ENCODE measurements around the gene DLG2.
"Not testable (repeated sequence)": the region's sequence is repeated elsewhere in the genome, so short reads cannot be mapped to it uniquely, and the experiment has no call there.

Gene DLG2

DNA sequence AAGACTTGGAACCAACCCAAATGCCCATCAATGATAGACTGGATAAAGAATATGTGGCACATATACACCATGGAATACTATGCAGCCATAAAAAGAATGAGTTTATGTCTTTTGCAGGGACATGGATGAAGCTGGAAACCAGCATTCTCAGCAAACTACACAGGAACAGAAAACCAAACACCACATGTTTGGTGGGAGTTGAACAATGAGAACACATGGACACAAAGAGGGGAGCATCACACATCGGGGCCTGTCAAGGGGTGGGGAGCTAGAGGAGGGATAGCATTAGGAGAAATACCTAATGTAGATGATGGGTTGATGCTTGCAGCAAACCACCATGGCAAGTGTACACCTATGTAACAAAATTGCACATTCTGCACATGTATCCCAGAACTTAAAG, 397.4 kb downstream of the DLG2 start:
- not testable (repeated sequence) for DNase-seq (ENCODE audit: low spot score)

DNA sequence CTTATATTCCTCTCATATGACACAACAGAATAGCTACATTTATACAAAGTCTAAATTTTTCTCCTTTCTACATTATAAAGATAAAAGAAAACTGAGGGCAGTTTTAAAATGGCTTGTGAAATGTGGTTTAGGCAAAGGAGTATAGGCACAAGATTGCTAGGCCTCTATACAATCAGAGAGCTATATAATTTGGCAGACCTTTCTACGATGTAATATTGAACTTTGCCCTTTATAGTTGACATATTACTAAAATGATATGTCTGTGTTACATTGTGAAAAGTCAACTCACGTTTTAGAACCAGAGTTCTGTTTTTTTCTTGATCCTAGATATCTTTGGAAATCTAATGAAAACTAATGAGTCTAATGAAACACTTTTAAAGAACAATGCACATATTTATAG, 430.2 kb downstream of the DLG2 start:
- DNase-seq (ENCODE audit: low spot score), result no peak

DNA sequence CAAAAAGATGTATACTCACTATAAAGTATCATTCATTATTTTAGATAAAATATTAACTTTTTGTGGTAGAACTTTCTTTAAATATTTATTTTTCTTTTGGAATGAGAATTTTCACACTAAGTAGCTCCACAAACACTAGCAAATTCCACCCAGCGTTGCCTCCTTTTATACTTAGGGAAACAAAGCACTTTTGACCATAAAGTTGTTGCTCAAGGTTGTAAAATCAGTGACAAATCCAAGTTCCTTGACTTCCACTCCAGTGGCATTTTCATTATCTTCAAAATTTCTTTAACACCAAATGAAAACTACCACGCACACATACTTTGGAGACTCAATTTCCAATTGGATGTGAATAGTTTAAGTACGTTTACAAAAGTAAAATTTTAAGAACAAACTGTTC, 431.2 kb downstream of the DLG2 start:
- DNase-seq (ENCODE audit: low spot score), result no peak

DNA sequence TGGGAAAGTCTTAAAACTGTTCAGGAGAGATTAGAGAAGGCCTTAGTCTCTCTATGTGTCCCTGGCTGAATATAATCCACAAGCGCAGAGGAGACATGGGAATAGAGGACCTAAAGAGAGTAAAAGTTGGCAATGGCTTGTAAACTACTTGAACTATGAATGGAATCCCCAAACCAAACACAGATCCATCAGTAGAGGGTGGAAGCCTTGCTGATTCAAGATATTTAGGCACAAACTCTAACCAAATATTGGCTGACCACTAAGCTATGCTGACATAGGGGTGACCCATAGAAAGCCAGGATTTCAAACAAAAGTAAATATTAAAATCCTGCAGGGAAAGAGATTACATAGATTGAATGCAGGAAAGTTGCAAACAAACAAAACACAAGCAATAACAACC, 439.2 kb downstream of the DLG2 start:
- no peak for DNase-seq (ENCODE audit: low spot score)

DNA sequence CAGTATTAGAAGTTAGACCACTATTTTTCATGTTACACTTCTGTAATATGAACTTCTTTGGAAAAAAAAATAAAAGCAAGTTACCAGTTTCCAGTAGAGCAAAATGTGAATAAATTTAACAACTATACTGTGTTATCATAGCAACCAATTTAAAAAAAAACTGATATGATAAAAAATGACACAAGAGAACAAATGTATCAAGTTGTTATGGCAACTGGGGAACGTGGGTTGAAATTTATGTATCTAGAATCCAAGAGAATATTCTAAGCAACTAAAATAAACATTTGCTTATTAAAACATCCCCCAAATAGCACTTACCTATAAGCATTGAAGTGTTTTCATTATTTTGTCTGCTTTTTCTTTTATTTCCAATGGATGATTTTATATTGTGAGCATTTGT, 442.4 kb downstream of the DLG2 start:
- DNase-seq (ENCODE audit: low spot score), result no peak

DNA sequence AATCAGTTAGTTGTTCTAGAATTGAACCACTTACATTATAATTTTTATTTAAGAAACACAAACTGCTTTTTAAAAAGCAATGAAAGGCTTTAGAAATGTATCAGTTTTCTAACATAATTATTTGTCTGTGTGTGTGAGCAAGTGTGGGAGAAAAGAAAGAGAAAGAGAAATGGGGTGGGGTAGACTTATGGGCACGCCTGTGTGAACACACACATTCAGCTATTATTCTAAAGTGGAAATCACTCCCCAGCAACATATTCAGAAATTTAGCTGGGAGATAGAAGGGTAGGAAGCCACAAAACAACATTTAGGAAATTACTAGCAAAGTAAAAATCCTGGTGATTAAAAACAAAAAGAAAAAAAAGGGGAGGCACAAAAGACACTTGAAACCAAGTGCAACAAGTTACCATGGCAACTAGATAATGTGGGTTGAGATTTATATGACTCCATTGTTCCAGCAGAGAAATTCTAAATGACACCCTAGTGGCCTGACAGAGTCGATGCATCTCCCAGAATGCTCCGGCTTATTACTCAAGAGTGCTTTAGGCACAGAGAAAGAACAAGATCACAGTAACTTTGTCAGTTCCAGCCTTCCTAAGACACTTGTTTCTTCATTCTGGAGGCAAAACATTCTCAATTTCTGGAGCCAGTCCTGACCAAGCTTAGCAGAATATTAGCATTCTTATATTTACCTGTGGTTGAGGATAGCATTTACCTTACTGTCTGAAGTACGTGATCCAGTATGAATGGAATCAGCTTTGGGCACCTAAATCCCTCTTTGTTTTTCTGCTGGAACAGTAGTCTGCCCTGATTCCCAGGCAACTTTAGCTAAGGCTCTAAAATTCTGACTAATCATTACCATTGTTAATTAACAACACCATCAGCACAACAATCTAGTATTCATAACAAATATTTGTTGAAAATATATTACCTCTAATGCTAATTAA, 444.4 kb downstream of the DLG2 start:
- DNase-seq (ENCODE audit: low spot score), result peak; percentile 42

DNA sequence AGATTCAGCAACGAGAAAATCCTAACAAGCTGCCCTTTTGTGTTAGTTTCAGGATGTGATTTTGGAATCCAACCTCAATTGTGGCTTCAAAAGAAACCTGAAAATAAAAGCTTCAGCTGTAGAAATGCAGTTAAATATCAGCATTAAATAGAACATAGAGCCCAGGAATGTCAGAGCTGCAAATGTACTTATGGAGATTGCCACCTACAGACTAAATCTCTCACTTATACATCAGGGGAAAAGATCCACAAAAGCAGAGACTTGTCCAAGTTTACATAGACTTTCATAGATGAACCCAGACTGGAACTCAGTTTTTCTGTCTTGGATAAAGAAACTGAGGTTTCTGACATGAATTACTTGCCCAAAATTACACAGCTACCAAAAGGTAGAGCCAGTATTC, 446.6 kb downstream of the DLG2 start:
- DNase-seq (ENCODE audit: low spot score), result no peak

DNA sequence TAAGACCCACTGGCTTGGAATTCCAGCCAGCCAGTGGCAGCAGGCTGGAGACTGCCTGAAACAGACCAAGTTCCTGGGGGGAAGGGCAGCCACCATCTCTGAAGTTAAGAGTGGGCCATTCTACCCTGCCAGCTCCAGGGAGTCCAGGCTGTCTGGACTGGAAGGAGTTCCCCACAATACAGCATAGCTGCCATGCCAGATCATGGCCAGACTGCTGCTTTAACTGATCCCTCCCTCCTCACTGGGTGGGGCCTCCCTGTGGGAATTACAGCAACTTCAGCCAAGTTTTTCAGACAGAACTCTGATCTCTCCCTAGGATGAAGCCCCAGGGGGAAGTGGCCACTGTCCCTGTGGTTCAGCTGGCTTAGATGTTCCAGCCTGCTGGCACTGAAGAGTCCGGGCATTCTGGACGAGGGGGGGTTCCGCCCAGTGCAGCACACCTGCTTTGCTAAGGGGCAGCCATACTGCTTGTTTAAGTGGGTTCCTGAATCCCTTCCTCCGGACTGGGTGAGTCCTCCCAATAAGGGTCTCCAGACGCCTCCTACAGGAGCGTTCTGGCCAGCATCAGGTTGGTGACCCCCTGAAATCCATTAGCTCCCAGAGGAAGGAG, 455.4 kb downstream of the DLG2 start:
- DNase-seq (ENCODE audit: low spot score), result no peak

DNA sequence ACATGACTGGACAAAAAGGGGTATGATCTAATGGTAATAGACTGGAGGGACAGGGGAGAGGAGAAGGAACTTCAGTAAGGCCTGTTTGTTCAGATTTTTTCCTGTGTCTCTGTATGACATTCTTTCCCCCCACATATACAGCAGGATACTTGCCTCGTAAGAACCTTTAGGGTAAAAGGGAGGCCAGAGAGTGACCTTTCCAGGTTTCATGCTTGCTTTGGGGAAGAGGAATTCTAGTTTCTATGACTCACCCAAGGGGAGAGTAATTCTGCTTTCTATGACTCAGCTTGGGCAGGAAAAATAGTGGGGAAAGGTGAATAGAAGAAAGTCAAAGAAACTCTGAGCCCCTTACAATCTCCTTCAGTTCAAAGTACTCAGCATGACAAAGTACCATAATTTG, 457.0 kb downstream of the DLG2 start:
- no peak for DNase-seq (ENCODE audit: low spot score)

DNA sequence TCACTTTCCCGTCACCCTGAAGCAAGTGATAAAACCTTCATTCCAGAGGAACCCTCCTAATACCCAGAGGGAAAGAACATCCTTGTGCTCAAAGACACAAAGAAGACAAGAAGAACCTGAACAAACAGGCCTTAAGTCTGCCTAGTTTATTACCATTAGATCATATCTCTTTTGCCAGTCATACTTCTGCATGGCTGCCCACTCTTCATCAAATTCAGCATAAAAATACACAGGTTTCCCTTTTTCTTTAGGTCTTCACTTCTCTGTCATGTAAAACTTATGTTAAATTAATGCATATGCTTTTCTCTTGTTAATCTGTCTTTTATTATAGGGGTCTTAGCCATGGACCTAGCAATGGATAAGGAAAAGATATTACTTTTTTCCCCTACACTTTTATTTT, 459.7 kb downstream of the DLG2 start:
- DNase-seq (ENCODE audit: low spot score), result no peak

DNA sequence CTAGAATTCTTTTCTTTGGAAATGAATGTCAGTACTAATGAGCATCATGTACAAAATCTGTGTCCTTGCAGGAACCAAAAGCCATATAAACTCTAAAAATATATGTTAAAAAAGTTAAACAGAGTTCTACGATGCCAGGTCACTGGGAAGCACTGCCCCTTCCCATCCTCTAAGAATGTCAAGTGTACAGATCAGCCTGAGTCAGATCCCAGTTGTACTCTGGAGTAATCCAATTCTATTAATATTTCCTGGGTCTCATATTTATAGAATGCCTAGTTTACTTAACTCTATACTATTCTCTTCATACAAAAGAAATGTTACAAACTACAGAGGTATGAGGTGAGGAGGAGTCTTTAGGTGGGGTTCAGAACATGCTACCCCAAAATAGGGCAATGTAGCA, 460.1 kb downstream of the DLG2 start:
- no peak for DNase-seq (ENCODE audit: low spot score)

DNA sequence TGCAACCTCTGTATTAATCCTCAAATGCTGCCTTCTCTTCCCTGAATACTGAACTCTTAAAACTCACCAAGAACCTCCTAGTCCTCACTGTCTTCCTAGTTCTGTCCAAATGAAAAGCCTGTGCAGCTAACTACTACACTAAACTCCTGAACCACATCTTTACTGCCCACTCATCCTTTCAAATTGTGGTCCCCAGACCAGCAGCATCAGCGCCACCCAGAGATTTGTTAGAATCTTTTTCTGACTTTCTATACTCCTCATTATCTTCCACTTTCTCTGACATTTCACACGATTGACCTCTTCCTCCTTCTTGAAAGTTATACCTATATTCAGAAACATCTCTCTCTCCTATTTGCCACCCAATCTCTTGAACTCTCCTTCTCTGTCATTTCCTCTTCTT, 461.3 kb downstream of the DLG2 start:
- DNase-seq (ENCODE audit: low spot score), result no peak

DNA sequence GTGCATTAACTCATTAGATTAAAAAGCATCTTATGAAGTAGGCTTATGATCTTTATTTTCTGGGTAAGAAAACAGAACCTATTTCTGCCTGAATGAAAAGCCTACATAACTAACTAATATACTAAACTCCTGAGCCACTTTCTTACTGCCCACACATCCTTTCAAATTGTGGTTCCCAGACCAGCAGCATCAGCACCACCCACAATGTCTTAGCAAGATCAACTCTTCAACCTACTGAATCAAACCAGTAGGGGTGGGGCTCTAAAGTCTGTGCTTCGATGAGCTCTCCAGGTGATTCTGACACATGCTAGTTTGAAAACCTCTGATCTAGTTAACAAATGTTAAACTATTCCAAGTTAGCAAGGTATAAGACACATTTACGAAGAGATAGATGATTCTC, 462.4 kb downstream of the DLG2 start:
- DNase-seq (ENCODE audit: low spot score), result peak; percentile 18

DNA sequence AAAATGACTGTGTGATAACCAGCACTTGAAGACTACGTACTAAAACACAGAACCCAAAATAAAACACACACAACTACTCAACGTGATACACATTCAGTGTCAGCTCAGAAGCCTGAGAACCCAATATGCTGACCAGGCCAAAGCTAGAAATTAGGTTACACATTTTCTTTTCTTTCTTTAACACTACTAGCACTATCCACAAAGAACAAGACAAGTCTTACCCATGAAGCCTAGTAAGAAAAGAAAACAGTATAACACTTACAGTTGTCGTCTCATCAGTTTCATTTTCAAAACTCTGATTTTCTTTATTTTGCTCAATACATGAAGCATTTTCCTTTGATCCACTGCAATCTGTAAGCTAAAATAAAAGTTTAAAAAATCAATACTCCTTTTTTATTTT, 472.9 kb downstream of the DLG2 start:
- no peak for DNase-seq (ENCODE audit: low spot score)

DNA sequence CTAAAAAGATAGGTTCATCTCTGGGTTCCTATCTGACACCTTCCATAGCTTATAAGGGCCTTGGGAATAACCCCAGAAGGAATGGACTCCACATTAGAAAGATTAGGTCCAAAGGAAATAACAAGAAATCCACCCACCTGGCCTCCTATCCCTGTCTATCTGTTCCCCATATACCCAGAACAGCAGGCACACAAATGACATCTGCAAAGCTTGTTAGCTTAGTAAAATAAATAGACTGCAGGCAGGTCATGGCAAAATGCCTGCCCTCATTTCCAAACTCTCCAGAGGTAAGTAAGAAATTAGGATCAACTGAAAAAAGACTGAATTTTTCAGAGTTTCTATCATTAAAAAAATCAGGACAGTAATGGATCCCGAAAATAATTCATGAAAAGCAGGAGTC, 489.5 kb downstream of the DLG2 start:
- DNase-seq (ENCODE audit: low spot score), result no peak

DNA sequence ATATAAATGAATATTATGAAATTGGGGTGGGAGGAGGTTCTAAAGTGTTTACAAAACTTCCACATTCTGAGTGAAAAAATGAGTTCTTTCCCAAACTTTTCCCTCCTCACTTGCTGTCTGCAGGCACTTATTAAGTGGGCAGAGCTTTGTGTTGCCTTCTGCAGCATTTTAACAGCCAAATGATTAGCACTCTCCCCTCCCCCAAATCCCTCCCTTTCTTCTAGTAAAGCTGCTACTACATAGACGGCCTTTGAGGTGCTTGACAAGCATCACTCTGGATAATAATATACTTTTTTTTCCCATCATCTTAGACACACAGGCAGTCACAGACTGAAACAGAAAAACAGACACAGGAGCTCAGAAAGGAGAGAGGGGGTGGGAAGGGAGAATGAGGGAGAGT, 493.5 kb downstream of the DLG2 start:
- DNase-seq (ENCODE audit: low spot score), result no peak

DNA sequence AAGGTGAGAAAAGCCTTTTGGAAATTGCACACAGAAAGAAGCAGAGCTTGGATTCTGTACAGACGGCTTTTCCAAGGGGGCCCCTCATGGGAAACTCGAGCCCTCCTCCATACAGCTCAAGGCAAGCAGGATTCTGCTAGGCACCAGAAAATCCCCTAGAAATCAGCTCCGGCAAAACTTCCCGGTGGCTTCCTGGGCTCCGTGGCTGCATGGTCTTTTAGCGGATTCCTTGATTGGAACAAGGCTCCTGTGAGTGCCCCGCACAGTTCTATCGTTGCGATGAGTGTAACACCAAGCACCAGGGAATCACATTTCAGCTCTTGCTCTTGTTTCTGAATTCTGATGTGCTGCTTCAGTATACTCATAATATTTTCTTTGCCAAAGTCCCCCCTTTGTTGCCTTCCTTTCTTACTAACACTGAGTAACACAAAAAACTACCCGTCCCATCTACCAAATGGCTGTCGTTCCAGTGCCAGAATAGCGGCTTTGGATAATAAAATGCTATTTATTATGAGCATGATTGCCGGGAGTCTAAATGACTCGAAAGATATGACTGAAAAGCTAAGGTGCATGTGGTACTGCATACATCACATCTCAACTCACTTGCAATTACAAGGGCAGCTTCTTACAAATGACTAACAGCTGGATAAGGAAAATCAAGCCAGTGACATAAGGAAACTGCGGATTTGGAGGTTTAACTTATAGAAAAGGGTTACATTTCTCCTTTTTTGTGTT, 494.1 kb downstream of the DLG2 start:
- peak; percentile 22 for DNase-seq (ENCODE audit: low spot score)

DNA sequence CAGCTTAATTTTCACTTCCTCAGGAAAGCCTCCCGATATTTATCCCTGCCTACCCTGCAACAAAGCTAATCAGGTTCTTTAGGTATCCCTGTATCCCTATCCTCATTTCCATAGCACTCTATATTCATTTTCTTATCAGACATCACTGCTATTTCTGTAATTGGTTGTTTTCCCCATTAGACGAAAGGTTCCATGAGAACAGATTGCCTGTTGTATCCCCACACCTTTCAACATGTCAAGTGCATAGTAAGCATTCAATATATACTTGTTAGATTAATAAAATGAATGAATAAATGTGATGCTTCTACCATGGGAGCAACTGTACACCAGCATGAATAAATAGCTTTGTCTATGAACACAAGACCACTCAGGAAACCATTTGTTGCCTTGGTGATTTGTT, 499.8 kb downstream of the DLG2 start:
- no peak for DNase-seq (ENCODE audit: low spot score)

DNA sequence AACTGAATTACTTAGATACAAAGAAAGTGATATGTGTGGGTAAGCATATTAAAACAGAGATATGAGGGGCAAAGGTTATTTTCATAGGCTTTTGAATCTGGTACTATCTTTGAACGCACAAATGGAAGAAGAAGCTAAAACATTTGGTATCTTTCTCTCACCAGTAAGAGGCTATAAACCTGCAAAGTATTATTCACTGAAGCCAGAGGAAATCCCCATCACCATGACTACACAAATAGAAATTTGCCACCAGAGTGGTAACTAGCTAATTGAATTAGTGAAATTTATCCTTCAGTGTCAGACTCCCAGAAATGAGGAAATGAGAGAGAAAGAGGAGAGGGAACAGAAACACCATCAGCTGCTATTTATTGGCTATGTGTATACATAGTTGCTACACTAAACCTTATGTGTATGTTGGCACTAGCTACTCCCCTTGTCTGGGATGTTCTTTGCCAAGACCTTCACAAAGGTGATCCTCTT, 503.4 kb downstream of the DLG2 start:
- no peak for DNase-seq (ENCODE audit: low spot score)

DNA sequence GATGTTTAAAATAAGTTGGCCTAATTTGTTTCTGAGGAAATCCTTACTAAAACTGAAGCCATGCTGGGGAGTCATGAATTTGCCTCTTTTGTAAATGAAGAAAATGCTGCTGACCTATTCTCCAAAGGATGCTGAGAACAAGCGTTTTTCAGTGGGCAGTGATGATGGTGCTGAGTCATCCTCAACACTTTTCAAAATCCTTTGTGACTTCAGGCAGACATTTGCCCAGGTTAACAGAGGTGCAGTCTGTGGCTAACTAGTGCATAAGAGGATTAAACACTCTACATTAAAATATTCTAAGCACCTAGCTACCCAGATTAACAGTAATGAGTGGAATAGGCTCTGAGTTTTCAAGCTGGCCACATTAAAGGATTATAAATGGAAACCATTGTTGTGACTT, 509.0 kb downstream of the DLG2 start:
- DNase-seq (ENCODE audit: low spot score), result no peak

DNA sequence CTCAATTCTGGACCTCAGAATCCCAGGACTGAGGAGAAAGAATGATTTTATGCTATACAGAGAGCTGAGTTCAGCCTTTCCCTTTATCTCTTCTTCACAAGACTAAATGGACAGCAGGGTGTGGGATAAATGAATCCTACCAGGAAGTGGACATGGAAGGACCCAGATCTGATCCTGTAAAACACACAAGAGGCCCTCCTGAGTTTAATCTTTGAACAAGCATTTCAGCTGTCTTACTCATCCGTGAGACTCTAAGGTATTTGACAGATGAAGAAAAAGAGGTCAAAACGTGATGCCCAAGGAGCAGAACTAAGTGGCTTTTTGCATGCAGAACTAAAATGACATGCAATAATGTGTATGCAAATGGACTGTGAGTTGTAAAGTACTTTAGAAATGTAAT, 511.3 kb downstream of the DLG2 start:
- no peak for DNase-seq (ENCODE audit: low spot score)

DNA sequence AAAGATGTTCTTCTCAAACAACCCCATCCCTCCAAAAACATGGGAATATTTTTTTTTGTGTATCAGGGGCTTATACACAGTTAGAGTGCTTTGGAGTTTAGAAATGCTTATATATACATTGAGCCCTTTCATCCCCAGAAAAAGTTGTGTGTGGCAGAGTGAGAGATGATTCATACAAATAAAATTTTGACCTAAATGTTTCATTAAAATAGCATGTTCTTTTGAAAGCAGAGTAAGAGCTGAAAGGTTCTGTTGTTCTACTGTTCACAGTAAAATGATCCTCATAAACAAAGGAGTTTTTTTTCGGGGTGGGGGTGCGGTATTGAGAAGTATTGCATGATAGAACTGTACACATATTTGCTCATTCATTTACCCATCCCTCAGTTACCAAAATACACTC, 512.4 kb downstream of the DLG2 start:
- no peak for DNase-seq (ENCODE audit: low spot score)

DNA sequence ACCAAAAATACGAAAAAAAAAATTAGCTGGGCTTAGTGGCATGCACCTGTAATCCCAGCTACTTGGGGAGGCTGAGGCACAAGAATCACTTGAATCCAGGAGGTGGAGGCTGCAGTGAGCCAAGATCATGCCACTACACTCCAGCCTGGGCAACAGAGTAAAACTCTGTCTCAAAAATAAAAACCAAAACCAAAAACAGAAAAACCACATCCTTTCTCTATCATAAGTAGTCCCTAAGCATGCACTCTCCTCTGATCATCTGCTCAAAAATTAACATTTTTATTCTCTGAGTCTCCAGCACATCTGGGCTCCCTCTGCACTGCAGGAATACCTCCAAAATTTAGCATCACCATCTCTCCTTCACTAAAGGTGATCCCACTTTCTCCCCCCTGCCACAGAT, 516.9 kb downstream of the DLG2 start:
- not testable (repeated sequence) for DNase-seq (ENCODE audit: low spot score)
